Measurements from ENCODE around the gene PARD6A. TPM values are rescaled to one million over a fixed set of nuclear protein-coding genes. Genes with fewer than 3 reads are reported as not detected.
A peak's percentile ranks its signal among the peaks of the same experiment; 100 is the strongest.

Gene PARD6A
- total and polyA plus RNA-seq, 2 of the 13 experiments (the other 11 are each of a cell fraction or from before 2014, with no cell fraction given) = 3.5 to 4.3 TPM

DNA sequence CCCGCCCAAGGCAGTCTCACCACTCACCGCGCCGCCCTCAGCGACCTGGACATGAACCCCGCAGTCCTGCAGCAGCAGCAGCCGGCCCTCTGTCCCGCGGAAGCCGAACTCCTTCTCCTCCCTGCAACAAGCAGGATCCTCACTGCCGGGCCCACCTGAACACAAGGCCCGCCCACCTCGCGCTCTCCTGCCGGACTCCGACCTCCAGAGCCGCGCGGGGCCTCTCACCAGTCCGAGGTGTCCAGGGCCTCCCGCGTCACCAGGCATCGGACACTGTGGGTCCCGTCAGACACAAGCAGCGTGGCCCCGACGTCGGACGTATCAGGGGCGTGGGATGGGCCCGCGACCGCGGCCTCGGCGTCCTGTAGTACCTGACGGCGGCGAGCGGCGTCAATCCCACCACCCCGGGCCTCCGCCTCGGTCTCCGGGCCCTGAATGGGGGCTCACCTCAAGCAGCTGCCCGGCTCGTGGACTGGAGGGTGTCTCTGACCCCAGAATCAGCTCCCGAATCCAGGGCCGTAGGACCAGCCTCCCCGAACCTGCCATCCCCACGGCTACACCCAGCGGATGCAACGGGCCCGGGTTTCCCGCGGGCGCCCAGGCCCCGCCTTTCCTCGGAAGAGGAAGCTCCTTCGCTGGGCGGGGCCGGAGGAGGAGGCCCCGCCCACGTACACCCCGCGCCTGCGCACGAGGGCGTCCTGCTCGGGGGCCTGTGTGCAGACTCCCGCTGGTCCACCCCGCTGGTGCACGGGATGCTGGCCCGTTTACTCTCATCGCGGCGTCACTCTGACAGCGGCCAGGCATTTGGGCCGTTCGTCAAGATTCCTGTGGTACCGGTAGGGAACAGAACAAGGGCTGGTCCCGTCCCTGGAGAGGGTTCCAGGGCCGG lies 841 bp upstream of the PARD6A start, which contains the start of gene ACD (continued):
- TF ChIP-seq, protein P1, sequence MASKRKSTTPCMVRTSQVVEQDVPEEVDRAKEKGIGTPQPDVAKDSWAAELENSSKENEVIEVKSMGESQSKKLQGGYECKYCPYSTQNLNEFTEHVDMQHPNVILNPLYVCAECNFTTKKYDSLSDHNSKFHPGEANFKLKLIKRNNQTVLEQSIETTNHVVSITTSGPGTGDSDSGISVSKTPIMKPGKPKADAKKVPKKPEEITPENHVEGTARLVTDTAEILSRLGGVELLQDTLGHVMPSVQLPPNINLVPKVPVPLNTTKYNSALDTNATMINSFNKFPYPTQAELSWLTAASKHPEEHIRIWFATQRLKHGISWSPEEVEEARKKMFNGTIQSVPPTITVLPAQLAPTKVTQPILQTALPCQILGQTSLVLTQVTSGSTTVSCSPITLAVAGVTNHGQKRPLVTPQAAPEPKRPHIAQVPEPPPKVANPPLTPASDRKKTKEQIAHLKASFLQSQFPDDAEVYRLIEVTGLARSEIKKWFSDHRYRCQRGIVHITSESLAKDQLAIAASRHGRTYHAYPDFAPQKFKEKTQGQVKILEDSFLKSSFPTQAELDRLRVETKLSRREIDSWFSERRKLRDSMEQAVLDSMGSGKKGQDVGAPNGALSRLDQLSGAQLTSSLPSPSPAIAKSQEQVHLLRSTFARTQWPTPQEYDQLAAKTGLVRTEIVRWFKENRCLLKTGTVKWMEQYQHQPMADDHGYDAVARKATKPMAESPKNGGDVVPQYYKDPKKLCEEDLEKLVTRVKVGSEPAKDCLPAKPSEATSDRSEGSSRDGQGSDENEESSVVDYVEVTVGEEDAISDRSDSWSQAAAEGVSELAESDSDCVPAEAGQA (IDR thresholded peaks at IDR 0.05; ENCODE audit: low read depth) = 0 out of 2 replicates have a peak, but pooled peaks have one; percentile 9
- TF ChIP-seq, protein P1 (CRISPR knock-in tag; IDR thresholded peaks at IDR 0.05; ENCODE audit: borderline replicate concordance) = no peak; the same call in none of the 2 replicates
- peak; percentile 91 for TF ChIP-seq ZNF788 (CRISPR knock-in tag; IDR thresholded peaks at IDR 0.05; ENCODE audit: borderline replicate concordance)
- no peak for TF ChIP-seq FOXA1 (IDR thresholded peaks at IDR 0.05)
- TF ChIP-seq FOXA1 (CRISPR knock-in tag; IDR thresholded peaks at IDR 0.05) = 0 out of 2 replicates have a peak, but pooled peaks have one; percentile 11
- TF ChIP-seq, protein P2, sequence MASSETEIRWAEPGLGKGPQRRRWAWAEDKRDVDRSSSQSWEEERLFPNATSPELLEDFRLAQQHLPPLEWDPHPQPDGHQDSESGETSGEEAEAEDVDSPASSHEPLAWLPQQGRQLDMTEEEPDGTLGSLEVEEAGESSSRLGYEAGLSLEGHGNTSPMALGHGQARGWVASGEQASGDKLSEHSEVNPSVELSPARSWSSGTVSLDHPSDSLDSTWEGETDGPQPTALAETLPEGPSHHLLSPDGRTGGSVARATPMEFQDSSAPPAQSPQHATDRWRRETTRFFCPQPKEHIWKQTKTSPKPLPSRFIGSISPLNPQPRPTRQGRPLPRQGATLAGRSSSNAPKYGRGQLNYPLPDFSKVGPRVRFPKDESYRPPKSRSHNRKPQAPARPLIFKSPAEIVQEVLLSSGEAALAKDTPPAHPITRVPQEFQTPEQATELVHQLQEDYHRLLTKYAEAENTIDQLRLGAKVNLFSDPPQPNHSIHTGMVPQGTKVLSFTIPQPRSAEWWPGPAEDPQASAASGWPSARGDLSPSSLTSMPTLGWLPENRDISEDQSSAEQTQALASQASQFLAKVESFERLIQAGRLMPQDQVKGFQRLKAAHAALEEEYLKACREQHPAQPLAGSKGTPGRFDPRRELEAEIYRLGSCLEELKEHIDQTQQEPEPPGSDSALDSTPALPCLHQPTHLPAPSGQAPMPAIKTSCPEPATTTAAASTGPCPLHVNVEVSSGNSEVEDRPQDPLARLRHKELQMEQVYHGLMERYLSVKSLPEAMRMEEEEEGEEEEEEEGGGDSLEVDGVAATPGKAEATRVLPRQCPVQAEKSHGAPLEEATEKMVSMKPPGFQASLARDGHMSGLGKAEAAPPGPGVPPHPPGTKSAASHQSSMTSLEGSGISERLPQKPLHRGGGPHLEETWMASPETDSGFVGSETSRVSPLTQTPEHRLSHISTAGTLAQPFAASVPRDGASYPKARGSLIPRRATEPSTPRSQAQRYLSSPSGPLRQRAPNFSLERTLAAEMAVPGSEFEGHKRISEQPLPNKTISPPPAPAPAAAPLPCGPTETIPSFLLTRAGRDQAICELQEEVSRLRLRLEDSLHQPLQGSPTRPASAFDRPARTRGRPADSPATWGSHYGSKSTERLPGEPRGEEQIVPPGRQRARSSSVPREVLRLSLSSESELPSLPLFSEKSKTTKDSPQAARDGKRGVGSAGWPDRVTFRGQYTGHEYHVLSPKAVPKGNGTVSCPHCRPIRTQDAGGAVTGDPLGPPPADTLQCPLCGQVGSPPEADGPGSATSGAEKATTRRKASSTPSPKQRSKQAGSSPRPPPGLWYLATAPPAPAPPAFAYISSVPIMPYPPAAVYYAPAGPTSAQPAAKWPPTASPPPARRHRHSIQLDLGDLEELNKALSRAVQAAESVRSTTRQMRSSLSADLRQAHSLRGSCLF (CRISPR knock-in tag; IDR thresholded peaks at IDR 0.05; ENCODE audit: borderline replicate concordance) = peak; percentile 62; the same call in 1 of the 2 replicates
- TF ChIP-seq ZNF337 (CRISPR knock-in tag; IDR thresholded peaks at IDR 0.05; ENCODE audit: borderline replicate concordance, low read depth) = peak; percentile 87; the same call in 1 of the 2 replicates
- peak; percentile 27; the same call in 1 of the 2 replicates for TF ChIP-seq SETDB1 (CRISPR knock-in tag; IDR thresholded peaks at IDR 0.05; ENCODE audit: borderline replicate concordance)
- TF ChIP-seq KDM3A (CRISPR knock-in tag; IDR thresholded peaks at IDR 0.05; ENCODE audit: low read depth) = peak; percentile 94; the same call in 1 of the 2 replicates
- TF ChIP-seq GLI4 (CRISPR knock-in tag; IDR thresholded peaks at IDR 0.05; ENCODE audit: borderline replicate concordance) = no peak; the same call in 1 of the 2 replicates
- TF ChIP-seq ZNF75D (CRISPR knock-in tag; IDR thresholded peaks at IDR 0.05; ENCODE audit: borderline replicate concordance) = no peak
- TF ChIP-seq, protein P3, sequence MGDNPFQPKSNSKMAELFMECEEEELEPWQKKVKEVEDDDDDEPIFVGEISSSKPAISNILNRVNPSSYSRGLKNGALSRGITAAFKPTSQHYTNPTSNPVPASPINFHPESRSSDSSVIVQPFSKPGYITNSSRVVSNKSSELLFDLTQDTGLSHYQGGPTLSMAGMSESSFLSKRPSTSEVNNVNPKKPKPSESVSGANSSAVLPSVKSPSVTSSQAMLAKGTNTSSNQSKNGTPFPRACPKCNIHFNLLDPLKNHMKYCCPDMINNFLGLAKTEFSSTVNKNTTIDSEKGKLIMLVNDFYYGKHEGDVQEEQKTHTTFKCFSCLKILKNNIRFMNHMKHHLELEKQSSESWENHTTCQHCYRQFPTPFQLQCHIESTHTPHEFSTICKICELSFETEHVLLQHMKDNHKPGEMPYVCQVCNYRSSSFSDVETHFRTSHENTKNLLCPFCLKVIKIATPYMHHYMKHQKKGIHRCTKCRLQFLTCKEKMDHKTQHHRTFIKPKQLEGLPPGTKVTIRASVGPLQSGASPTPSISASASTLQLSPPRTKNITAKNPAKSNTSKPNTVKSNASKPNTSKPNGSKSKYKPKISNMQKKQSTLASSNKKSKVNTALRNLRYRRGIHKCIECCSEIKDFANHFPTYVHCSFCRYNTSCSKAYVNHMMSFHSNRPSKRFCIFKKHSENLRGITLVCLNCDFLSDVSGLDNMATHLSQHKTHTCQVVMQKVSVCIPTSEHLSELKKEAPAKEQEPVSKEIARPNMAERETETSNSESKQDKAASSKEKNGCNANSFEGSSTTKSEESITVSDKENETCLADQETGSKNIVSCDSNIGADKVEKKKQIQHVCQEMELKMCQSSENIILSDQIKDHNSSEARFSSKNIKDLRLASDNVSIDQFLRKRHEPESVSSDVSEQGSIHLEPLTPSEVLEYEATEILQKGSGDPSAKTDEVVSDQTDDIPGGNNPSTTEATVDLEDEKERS (CRISPR knock-in tag; IDR thresholded peaks at IDR 0.05) = peak; percentile 85
- TF ChIP-seq CBFB (CRISPR knock-in tag; IDR thresholded peaks at IDR 0.05) = 0 out of 2 replicates have a peak, but pooled peaks have one; percentile 28

Data from HepG2 (cell line).